Urinary bladder (tissue), 4 donors: ENCODE results near the gene OR8D4. TPM values are rescaled to one million over a fixed set of nuclear protein-coding genes. Genes with fewer than 3 reads are reported as not detected.

Experiments used
- DNase-seq: peaks from one replicate; pipeline ENCODE4 v3.0.0-alpha.2; 2015; ENCODE audit errors: extremely low spot score
- H3K27ac ChIP-seq: one replicate; pipeline ENCODE4 v1.5.1; 2013; ENCODE audit warnings: low read depth, mild to moderate bottlenecking, moderate library complexity
- H3K36me3 ChIP-seq: one replicate; pipeline ENCODE4 v1.6.1; 2013; ENCODE audit warnings: mild to moderate bottlenecking, moderate library complexity; ENCODE audit not compliant: insufficient read depth
- H3K4me1 ChIP-seq: one replicate; pipeline ENCODE4 v1.6.1; 2013; ENCODE audit warnings: mild to moderate bottlenecking, moderate library complexity; ENCODE audit not compliant: insufficient read depth
- H3K4me3 ChIP-seq: one replicate; pipeline ENCODE4 v1.5.1; 2013; ENCODE audit warnings: low read depth, low read length
- WGBS: extraction: QIAGEN DNeasy Blood & Tissue Kit; methylation state at CpG from one replicate; pipeline ENCODE4 v1.1.7; 2013; 5-methylcytosine and 5-hydroxymethylcytosine counted together
- polyA plus RNA-seq: library from polyadenylated mRNA; stranded (reverse); fragments of 200-250 nt; gene quantifications from one replicate; pipeline ENCODE4 v1.2.3, GENCODE V29; 2013
- total RNA-seq: library from RNA; depleted of rRNA; stranded (reverse); fragments of >200 nt; gene quantifications from one replicate; pipeline ENCODE4 v1.2.3, GENCODE V29; 2014
- donor health status: healthy with polysubstance abuse.
- donor health status: healthy.

The OR8D4 gene
- total and polyA plus RNA-seq, 2 donors = 0.21 TPM; not detected in 1

GRCh38 chr11:123924027-123924426, 22.1 kb downstream of the OR8D4 start:
- DNase-seq = no peak
- Histone ChIP-seq H3K4me3 (no peak overlapping the region), H3K27ac (no peak overlapping the region), H3K36me3 (no peaks in the 10 kb centered on the region), H3K4me1 (no peaks in the 10 kb centered on the region)
- WGBS = 76% methylated on average over 1 of the region's 1 CpG

GRCh38 chr11:123939317-123939716, 37.4 kb downstream of the OR8D4 start, which contains the start of gene OR4D5:
Gene OR4D5, plus strand, starts transcription at chr11:123939617. Its CDS starts 0 bp downstream, at chr11:123939617.
- 64% methylated on average over 1 of the region's 1 CpG for WGBS
- no peaks in the 10 kb centered on the region for H3K36me3 ChIP-seq
- H3K4me3 ChIP-seq = no peak within 1 kb of the TSS
- no peak for DNase-seq
- no peak within 1 kb of the TSS for H3K27ac ChIP-seq
- H3K4me1 ChIP-seq = no peaks in the 10 kb centered on the region

- H3K36me3 ChIP-seq = no peaks in the 10 kb centered on the region
- no peaks in the 10 kb centered on the region for H3K4me1 ChIP-seq
- WGBS = 88% methylated on average over 4 of the region's 4 CpGs
- H3K4me3 ChIP-seq = no peak overlapping the region
- DNase-seq = no peak
- H3K27ac ChIP-seq = no peak overlapping the region
Observed at GRCh38 chr11:123942413-123942812, 40.4 kb downstream of the OR8D4 start.

DNA sequence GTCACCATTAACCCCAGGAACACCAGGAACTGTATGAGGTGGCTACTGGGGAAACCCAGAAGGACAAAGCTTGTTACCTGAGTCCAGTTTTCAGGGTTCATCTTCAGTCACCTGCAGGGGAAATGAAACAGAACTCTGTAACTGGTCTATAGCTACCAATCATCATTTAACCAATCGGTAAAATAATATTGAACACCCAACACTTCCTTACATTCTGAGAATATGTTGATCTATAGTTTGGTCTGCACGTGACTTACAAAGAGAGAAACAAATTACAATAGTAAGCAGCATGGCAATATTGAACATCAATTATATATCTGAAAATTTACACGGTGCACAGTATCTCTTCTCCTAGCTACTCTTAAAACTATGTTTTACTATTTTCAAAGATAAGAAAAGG, 41.8 kb downstream of the OR8D4 start, which contains the start of gene OR6T1:
OR6T1 (minus strand) TSS at position 101 of the 400 bp plus-strand sequence; CDS start at position 101, 0 bp downstream.
- 86% methylated on average over 3 of the region's 3 CpGs for WGBS
- H3K36me3 ChIP-seq = no peaks in the 10 kb centered on the region
- H3K4me3 ChIP-seq = no peak within 1 kb of the TSS
- no peaks in the 10 kb centered on the region for H3K4me1 ChIP-seq
- H3K27ac ChIP-seq = no peak within 1 kb of the TSS
- no peak for DNase-seq

GRCh38 chr11:123945132-123945531, 43.2 kb downstream of the OR8D4 start:
- H3K36me3 ChIP-seq = no peaks in the 10 kb centered on the region
- DNase-seq = no peak
- 26% methylated on average over 1 of the region's 1 CpG for WGBS
- H3K4me3 ChIP-seq = no peak overlapping the region
- no peak overlapping the region for H3K27ac ChIP-seq
- no peaks in the 10 kb centered on the region for H3K4me1 ChIP-seq

DNA sequence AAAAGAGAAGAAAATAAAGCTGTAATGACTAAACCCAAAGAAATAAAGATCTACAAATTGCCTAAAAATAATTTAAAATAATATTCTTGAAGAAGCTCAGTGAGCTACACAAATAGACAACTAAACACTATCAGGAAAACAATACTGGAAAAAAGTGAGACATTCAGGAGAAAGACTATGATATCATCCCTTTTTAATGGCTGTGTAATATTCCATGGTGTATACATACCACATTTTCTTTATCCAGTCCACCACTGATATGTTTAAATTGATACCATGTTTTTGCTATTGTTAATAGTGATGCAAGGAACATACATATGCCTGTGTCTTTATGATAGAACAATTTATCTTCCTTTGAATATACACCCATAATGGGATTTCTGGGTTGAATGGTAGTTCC, 54.8 kb downstream of the OR8D4 start:
- no peak overlapping the region for H3K27ac ChIP-seq
- H3K4me3 ChIP-seq = no peak overlapping the region
- DNase-seq = no peak

More for the DNA sequence above, 54.8 kb downstream of the OR8D4 start:
- H3K36me3 ChIP-seq = no peaks in the 10 kb centered on the region
- H3K4me1 ChIP-seq = no peaks in the 10 kb centered on the region

Other genes starting within 250 kb of the OR8D4 start
- gene SCN3B, start 247.5 kb upstream of the OR8D4 start, total RNA-seq = 5.6 TPM
- 2.3 TPM for gene SCN3B, start 247.5 kb upstream of the OR8D4 start, polyA plus RNA-seq
- gene ZNF202, start 160.5 kb upstream of the OR8D4 start, total RNA-seq = 9.3 TPM
- 8.2 TPM for gene ZNF202, start 160.5 kb upstream of the OR8D4 start, polyA plus RNA-seq
- not detected for gene OR6X1, start 147.6 kb upstream of the OR8D4 start, total RNA-seq
- not detected for gene OR6X1, start 147.6 kb upstream of the OR8D4 start, polyA plus RNA-seq
- gene OR6M1, start 95.8 kb upstream of the OR8D4 start, total RNA-seq = not detected
- not detected for gene OR6M1, start 95.8 kb upstream of the OR8D4 start, polyA plus RNA-seq
- not detected for gene TMEM225, start 16.5 kb upstream of the OR8D4 start, total RNA-seq
- not detected for gene TMEM225, start 16.5 kb upstream of the OR8D4 start, polyA plus RNA-seq
- gene OR4D5, start 37.5 kb downstream of the OR8D4 start, total RNA-seq = not detected
- not detected for gene OR4D5, start 37.5 kb downstream of the OR8D4 start, polyA plus RNA-seq
- gene OR6T1, start 41.7 kb downstream of the OR8D4 start, total RNA-seq = not detected
- gene OR6T1, start 41.7 kb downstream of the OR8D4 start, polyA plus RNA-seq = not detected
- not detected for gene OR10S1, start 75.6 kb downstream of the OR8D4 start, total RNA-seq
- gene OR10S1, start 75.6 kb downstream of the OR8D4 start, polyA plus RNA-seq = not detected
- not detected for gene OR10G6, start 93.0 kb downstream of the OR8D4 start, total RNA-seq
- not detected for gene OR10G6, start 93.0 kb downstream of the OR8D4 start, polyA plus RNA-seq
- gene OR10G4, start 110.8 kb downstream of the OR8D4 start, total RNA-seq = not detected
- gene OR10G4, start 110.8 kb downstream of the OR8D4 start, polyA plus RNA-seq = not detected
- gene OR10G9, start 120.8 kb downstream of the OR8D4 start, total RNA-seq = not detected
- gene OR10G9, start 120.8 kb downstream of the OR8D4 start, polyA plus RNA-seq = not detected
- gene OR10G8, start 124.6 kb downstream of the OR8D4 start, total RNA-seq = not detected
- not detected for gene OR10G8, start 124.6 kb downstream of the OR8D4 start, polyA plus RNA-seq
- gene OR10G7, start 139.2 kb downstream of the OR8D4 start, total RNA-seq = not detected
- gene OR10G7, start 139.2 kb downstream of the OR8D4 start, polyA plus RNA-seq = not detected
- gene VWA5A, start 213.3 kb downstream of the OR8D4 start, total RNA-seq = 36.2 TPM
- 21.0 TPM for gene VWA5A, start 213.3 kb downstream of the OR8D4 start, polyA plus RNA-seq